Measurements from ENCODE around the gene AOC3. TPM values are rescaled to one million over a fixed set of nuclear protein-coding genes. Genes with fewer than 3 reads are reported as not detected.
A peak's percentile ranks its signal among the peaks of the same experiment; 100 is the strongest.
"Not testable (repeated sequence)": the region's sequence is repeated elsewhere in the genome, so short reads cannot be mapped to it uniquely, and the experiment has no call there.

AOC3 gene
- total RNA-seq, 1 donor from 2014 or later = 6.1 TPM

DNA sequence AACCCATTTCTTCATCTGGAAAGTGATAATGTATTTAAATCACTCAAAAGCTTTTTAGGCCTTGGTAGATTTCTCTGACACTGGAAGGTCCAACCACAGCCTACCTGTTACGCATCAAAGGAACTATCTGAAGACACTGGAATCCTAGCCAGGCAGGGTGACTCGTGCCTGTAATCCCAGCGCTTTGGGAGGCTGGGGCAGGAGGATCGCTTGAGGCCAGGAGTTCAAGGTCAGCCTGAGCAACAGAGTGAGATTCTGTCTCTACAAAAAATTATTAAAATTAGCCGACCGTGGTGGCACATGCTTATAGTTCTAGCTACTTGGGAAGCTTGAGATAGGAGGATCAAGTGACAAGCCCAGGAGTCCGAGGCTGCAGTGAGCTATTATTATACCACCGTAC lies 31.2 kb downstream of the AOC3 start:
- DNase-seq (no peak), ATAC-seq (no peak)
- intact Hi-C loops (cut with micrococcal nuclease) = no loop called here

- intact Hi-C loops (cut with micrococcal nuclease) = no loop called here
- ATAC-seq (no peak), DNase-seq (no peak)
Observed at GRCh38 chr17:42883802-42884558, 33.0 kb downstream of the AOC3 start.

GRCh38 chr17:42885806-42886205 lies 34.8 kb downstream of the AOC3 start:
- intact Hi-C loops (cut with micrococcal nuclease); DNase-seq; ATAC-seq: not testable (repeated sequence)

DNA sequence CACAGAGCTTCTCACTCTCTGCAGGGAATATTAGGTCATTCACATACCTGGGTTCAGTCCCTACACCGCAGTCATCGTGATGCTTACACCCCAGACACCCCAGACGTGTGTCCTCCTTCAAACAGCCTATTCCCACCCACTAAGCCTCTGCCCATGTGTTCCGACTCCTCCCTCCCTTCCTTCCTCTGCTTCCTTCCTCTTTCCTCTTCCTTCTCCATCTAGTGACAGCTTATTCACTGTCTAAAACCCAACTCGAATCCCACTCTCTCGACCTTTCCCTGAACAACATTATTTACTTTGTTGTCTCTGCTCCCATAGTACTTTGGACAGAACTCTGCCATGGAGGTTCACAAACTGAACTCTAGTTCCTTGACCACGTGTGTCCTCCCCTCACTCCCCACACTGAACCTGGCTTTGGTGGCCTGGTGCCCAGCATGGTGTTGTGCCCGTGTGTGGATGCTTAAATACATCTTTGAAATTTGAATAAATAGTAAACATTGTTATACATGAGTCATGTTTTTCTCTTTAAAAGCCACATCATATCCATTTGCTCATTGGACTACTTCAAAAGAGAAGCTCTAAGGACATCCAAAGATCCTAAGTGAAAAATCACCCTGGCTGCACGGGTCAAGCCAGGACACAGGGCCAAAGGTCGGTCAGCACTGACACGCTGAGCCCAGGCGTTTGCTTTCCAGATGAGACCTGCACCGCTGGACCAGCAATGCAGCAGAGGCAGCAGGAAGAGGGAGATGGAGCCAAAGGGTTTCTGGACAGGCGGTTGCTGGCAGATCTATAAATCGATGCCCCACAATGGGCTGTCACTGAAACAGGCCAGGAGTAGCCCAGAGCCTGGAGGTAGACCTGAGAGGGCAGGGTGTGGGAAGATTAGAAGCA lies 35.5 kb downstream of the AOC3 start:
- ATAC-seq (peak; percentile 55), DNase-seq (no peak)
- intact Hi-C loops (cut with micrococcal nuclease) = no loop called here

DNA sequence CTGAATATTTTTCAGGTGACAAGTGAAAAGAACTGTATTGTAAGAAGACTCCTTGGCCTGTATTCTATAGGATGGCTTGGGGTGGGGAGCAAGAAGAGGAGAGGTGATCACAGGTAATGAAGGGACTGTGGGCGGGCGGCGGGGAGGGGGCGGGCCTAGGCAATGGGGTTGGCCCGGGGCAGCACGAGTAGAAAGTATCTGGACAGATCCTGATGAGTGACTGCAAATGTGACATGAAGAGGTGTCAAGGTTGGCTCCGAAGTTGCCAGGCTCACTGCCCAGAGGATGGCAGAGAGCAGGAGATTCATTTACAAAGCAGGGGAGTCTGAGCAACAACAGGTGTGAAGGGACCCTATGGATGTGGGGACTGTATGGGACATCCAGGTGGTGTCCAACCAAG lies 38.8 kb downstream of the AOC3 start:
- peak; percentile 63 for ATAC-seq
- intact Hi-C loops (cut with micrococcal nuclease) = no loop called here

GRCh38 chr17:42891539-42892152 lies 40.6 kb downstream of the AOC3 start:
- intact Hi-C loops (cut with micrococcal nuclease) = no loop called here
- DNase-seq (peak; percentile 82), ATAC-seq (peak; percentile 97)

More for the DNA sequence above, 38.8 kb downstream of the AOC3 start:
- DNase-seq = peak; percentile 61

- no peak for ATAC-seq
- DNase-seq = no peak
- intact Hi-C loops (cut with micrococcal nuclease) = no loop called here
Observed at GRCh38 chr17:42893359-42893758, 42.4 kb downstream of the AOC3 start.

DNA sequence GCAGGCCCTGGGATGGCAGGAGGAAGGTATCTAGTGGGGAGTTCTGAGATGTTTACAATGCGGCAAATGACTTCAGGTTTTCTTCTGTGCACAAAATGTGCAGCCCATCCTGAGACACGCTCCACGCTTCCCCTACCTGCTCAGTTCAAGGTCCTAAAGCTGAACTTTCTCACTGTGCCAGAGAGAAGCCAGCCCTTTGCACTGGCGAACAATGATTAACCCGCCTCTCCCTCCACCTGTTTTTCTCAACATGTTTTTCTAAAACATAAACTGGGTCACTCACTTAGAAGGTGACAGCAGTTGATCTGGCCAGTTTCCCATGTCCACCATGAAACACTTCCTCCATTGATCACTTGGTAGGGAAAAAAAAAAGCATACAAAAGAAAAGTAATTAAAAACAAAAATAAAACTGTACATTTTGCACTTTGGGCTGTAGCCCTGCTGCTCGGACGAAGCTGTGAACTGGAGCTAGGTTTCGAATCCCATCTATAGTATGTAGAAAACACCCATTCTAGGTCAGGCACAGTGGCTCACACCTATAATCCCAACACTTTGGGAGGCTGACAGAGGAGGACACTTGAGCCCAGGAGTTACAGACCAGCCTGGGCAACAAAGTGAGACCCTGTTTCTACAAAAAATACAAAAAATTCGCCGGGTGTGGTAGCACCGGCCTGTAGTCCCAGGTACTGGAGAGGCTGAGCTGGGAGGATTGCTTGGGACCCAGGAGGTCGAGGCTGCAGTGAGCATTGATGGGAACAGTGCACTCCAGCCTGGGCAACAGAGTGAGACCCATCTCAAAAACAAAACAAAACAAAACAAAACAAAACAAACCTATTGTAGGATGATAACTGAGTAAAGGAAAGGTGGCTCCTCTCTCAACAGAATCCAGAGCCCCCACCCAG lies 43.5 kb downstream of the AOC3 start:
- intact Hi-C loops (cut with micrococcal nuclease) = no loop called here
- DNase-seq = no peak
- no peak for ATAC-seq

DNA sequence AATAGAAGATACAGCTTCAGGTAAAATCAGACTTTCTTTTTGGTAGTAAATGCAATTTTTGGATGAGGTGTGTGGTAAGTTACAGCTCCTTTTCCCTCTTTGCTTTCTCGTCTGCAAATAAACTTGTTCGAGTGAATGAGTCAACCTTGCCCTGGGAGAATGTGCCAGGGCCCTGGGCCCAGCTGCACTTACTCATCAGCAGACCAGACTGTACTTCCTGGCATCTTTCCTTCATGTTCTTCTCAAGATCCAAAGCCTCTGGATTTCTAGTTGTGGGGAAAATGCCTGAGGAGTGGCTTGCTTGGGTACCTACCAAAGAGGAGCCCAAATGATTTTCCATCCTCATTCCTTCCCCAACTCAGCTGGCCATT lies 44.2 kb downstream of the AOC3 start:
- intact Hi-C loops (cut with micrococcal nuclease) = no loop called here
- peak; percentile 63 for DNase-seq
- ATAC-seq = peak; percentile 21

DNA sequence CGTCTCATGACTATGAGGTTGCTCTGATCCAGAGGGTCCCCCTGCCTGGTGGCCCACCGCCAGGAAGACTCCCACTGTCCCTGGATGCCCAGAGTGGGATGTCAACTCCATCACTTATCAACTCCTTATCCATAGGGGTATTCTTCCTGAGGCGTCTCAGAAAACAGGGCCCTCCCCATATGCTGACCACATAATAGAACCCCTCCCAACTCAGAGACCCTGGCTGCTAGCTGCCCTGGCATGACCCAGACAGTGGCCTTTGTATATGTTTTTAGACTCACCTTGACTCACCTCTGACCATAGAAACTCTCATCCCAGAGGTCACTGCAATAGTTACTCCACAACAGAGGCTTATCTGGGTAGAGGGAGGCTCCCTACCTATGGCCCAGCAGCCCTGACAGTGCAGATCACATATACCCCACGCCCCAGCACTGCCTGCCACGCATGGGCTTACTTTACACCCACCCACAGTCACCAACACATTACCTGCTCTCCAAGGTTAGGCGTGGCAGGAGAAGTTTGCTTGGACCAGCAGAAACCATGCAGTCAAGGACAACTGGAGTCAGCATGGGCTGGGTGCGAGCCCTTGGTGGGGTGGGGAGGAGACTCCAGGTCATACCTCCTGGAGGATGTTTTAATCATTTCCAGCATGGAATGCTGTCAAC lies 47.3 kb downstream of the AOC3 start:
- ATAC-seq (no peak), DNase-seq (no peak)

GRCh38 chr17:42899981-42900380 lies 49.0 kb downstream of the AOC3 start:
- intact Hi-C loops (cut with micrococcal nuclease); DNase-seq; ATAC-seq: not testable (repeated sequence)

More for the DNA sequence above, 47.3 kb downstream of the AOC3 start:
- intact Hi-C loops (cut with micrococcal nuclease) = no loop called here

DNA sequence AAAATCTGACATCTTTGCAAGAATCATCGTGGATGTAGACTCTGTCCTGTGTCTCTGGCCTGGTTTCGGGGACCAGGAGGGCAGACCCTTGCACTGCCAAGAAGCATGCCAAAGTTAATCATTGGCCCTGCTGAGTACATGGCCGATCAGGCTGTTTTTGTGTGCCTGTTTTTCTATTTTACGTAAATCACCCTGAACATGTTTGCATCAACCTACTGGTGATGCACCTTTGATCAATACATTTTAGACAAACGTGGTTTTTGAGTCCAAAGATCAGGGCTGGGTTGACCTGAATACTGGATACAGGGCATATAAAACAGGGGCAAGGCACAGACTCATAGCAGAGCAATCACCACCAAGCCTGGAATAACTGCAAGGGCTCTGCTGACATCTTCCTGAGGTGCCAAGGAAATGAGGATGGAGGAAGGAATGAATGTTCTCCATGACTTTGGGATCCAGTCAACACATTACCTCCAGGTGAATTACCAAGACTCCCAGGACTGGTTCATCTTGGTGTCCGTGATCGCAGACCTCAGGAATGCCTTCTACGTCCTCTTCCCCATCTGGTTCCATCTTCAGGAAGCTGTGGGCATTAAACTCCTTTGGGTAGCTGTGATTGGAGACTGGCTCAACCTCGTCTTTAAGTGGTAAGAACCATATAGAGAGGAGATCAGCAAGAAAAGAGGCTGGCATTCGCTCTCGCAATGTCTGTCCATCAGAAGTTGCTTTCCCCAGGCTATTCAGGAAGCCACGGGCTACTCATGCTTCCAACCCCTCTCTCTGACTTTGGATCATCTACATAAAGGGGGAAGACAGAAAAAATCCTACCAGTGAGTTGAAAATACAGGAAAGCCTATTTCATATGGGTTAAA lies 49.7 kb downstream of the AOC3 start, which contains the start of gene G6PC1:
TSS of gene G6PC1 (plus strand) at position 340 of the 872 bp plus-strand sequence. CDS start at position 418, 78 bp downstream.
- ATAC-seq (no peak), DNase-seq (no peak)
- intact Hi-C loops (cut with micrococcal nuclease) = no loop called here

DNA sequence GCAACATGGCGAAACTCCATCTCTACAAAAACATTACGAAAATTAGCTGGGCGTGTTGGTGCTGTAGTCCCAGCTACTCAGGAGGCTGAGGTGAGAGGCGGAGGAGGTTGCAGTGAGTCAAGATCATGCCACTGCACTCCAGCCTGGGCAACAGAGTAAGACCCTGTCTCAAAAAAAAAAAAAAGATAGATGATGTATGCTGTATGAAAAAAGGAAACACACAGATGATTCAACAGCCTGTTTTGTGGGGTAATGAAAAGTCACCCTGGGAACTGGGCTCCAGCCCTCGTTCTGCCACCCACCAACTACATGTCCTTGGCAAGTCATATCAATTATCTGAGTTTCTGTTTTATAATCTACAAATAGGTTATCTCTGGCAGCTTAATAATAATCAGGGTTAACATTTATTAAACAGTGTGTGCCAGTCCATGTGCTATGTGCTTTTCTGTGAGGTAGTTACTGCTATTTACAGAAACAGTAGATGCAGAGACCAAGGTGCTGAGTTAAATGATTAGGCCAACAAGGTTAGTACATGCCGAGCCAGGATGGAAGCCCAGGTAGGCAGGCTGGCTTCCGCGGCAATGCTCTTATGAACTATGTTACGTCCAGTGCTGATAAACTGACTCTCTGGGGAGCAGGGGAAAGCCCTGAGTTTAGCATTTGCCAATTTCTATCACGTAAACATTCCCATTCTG lies 50.7 kb downstream of the AOC3 start:
- intact Hi-C loops (cut with micrococcal nuclease) = no loop called here
- ATAC-seq (no peak), DNase-seq (no peak)

DNA sequence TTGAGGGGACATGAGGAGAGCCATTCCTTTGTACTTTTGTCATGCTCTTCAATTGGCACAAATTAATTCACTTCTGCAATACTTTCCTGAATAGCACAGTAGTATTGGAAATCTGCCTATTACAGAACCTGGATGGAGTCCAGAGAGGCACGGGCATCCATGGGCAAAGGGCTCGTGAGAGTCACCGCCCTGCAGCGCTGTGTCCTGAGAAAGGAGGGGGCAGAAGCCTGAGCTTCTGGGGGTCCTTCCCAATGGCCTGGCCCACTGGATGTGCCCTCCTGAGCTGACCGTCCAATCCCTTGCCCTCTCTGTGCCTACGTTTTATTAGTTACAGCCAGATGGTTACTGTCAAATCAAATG lies 53.1 kb downstream of the AOC3 start:
- ATAC-seq = no peak
- DNase-seq = no peak
- intact Hi-C loops (cut with micrococcal nuclease) = no loop called here

- intact Hi-C loops (cut with micrococcal nuclease) = no loop called here
- DNase-seq = no peak
- ATAC-seq = no peak
Observed at GRCh38 chr17:42906772-42907446, 55.9 kb downstream of the AOC3 start.
